Stimulated activated CD8-positive, alpha-beta memory T cell treated with anti-CD3 and anti-CD28 coated beads, Interleukin-12 subunit alpha, Interleukin-12 subunit beta, amount 100 ng/mL, for 4 hours (primary cell): ENCODE data around the gene MLPH.
"Not testable (repeated sequence)": the region's sequence is repeated elsewhere in the genome, so short reads cannot be mapped to it uniquely, and the experiment has no call there.

ENCODE experiments used
- DNase-seq: peaks from one replicate; pipeline ENCODE4 v3.0.0-alpha.2; 2020; ENCODE audit warnings: low read depth

MLPH gene

GRCh38 chr2:237588044-237588696, 101.1 kb downstream of the MLPH start:
- no peak for DNase-seq

GRCh38 chr2:237590272-237591140, 103.5 kb downstream of the MLPH start, which contains the start of gene RAB17:
Gene RAB17 (minus strand): TSS chr2:237590734. CDS start chr2:237586154, 4,580 bp downstream.
- no peak for DNase-seq

GRCh38 chr2:237591141-237591881, 104.3 kb downstream of the MLPH start:
- no peak for DNase-seq

DNA sequence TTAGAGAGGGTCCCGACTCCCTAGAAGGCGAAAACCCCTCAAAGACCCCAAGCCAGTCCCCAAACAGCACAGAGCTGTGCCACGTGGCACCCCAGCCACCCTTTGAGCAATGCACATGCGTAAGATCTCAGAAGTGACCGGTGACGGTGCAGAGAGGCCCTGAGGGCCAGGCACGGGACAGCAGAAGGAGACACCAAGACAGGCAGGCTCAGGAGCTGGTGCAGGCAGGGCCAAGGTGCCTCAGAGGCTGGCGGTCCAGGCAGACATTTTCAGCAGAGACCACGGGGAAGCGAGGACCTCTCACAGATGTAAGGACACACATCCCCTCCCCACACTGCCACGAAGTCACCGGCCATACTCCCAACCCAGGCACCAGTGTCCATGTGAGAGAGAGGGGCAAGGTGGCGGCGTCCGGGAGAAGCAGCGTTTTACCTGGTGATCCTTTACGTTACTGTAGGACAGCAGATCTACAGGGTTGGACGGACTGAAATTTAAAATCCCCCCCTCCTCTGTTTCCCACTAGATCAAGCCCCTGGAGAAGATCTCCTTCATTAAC, 105.5 kb downstream of the MLPH start:
- no peak for DNase-seq

DNA sequence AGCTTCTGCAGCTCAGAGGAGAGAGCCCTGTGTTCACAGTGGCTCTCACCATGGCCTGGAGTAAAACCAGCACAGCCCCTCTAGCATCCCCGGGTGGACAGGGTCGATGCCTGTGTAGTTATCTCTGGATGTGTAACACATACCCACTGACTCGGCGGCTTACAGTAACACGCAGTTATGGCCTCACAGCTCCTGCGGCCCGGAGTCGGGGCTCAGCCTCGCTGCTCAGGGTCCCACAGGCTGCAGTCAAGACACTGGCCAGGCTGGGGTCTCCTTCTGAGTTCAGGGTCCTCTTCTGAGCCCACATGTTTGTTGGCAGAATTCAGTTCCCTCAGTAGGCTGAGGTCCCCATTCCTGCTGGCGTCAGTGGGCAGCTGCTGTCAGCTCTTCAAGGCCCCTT, 106.0 kb downstream of the MLPH start:
- DNase-seq: no peak

DNA sequence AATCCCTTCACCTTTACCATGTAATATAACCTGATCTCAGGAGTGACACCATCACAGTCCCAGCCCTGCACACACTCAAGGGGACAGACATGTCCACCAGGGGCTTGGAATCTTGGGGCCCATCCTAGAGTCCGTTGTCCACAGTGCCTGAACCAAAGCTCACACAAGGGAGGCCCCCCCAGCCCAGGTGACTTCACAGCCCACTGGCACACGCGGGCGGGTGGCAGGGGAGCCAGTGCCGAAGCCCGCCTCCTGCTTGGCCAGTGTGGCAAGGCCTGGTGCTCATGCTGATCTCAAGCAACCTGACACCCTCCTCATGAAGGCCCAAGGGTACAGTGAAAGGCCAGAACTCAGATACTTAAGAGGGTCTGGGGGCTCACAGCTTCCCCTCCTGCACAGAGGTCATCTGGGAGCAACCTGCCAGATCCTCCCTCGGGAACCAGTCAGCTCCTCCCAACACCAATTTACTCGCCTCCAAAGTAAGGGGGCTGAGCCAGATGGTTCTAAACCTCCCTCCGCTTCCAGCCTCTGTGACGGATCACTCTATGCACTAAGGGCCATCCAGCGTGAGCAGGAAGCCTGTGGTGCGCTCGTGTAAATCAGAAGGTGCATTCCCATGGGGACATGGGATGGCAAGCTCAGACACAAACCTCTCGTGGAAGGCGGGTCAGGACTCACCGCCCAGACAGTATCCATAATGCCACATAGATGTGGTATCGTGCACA, 106.7 kb downstream of the MLPH start:
- DNase-seq: no peak

DNA sequence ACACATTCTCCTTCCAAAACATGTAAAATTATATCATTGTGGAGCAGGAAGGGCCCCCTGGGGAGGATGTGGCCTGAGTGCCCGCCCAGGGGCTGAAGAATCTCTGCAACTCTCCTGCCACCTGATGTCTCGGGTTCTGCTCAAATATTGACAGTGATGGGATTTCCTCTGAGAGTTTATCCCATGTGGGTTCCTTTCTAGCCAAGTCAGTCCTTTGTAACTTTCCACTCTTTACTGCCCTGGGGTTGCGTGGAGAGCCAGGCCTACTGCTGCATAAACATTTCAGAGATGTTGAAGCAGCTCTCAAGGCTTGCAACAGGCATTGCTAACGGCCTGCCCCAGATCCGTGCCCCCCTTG, 107.4 kb downstream of the MLPH start:
- no peak for DNase-seq

DNA sequence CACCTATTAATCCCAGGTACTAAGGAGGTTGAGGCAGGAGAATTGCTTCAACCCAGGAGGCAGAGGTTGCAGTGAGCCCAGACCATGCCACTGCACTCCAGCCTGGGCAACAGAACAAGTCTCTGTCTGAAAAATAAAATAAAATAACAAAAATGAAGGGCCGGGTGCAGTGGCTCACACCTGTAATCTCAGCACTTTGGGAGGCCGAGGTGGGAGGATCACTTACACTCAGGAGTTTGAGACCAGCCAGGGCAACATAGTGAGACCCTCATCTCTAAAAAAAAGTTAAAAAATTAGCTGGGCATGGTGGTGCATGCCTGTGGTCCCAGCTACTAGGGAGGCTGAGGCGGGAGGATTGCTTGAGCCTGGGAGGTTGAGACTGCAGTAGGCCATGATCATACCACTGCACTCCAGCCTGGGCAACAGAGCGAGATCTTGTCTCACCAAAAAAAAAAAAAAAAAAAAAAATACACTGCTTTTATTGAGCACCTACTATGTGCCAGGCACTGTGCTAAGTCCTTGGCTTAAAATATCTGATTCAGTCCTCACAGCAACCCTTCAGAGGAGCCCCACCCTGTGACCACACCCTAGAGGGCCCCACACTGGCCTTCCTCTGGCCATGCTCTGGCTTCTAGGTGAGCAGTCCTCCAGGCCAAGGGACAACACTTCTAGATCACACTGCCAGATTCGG, 108.9 kb downstream of the MLPH start:
- not testable (repeated sequence) for DNase-seq

DNA sequence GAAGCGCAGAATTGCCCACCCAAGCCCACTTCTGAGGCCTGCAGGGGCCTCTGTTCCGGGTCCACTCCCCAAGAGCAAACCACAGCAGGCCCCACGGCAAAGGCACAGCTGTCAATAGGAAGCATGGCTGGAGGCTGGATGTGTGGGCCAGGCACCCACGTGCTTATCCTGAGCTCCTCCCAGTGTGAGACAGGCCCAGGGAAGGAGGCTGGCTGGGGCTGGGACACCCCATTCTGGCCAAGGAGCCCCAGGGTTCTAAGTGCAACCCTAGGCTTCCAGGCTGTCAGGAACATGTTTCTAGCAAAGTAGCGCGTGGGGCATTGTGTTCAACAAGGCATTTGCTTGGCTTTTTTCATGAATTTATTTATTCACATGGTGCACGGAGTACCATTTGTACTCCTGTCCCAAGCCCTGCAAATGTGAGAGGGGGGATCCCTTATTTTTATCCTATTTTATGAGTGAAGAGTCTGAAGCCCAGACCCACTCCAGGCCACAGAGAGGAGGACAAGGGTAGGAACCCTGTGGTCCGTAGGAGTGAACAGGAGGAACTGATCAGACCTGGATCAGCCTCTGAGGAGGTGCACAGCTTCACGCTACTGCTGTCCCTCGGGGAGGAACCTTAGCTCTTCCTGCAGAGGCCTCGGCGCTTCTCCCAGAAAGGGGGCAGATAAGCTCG, 109.6 kb downstream of the MLPH start:
- DNase-seq: no peak

DNA sequence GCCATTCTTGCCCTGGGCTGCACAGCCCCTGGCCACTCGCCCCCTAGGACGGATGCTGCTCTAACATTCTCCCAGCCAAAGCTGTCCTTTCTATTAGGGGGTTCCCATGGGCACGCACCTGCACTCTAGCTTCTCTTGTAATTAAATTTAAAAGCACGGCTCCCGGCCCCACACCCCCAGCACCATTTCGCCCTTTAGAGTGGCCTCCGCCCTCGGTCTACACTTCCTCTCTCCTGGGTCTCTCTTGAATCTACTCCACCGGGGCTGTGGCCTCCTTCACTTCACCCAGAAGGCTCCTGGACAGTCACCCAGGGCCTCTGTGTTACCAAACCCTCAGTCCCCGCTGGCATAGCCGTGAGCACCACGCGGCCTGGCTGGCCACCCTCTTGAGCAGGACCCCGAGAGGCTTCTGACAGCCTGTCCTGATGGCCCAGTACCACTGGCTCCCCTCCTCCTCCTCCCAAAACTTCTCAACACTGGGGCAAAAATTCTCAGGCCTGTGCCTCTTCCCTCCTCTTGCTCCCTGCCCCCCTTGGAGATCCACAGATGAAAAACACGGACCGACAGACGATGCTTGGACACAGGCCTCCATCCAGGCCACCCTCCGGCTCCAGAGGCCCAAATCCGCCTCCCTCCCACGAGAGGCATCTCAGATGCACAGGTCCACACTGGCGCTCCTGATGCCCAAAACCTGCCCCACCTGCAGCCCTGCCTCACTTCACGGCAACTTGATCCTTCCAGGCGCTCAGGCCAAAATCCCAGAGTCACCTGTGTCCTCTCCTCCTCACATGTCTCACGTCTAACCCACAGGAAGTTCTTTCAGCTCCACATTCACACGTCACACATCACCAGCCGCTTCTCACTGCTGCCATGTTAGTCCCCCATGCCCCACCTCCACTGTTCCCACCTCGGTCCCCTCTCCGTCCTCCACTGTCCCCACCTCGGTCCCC, 110.4 kb downstream of the MLPH start:
- DNase-seq: no peak

DNA sequence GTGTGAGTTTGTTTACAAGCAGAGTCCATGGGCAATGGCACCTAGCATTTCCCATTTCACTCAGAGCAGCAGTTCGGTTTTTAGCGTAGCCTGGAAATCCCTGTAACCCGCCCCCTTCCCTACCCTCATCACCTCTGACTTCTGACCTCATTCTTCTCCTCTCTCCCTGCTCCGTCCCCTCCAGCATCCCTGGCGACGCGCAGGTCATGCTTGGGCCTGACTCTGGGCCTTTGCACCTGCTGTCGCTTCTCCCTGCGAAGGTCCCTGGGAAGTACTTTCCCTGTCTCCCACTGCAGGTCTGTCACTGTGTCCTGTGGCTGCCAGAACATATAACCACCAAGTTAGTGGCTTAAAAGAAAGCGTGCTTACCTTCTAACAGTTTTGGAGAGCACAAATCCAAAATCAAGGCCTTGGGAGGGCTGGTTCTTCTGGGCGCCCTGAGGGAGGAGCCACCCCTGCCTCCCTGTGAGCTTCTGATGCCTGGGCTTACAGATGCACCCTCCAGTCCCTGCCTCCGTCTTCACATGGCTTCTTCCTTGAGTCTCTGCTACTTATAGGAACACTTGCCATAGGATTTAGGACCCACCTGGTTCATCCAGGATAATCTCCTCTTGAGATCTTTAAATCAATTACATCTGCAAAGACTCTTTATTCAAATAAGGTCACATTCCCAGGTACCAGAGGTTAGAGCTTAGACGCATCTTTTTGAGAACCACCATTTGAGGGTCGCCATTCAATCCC, 111.6 kb downstream of the MLPH start:
- DNase-seq: no peak

- no peak for DNase-seq
These were observed 112.5 kb downstream of the MLPH start for GRCh38 chr2:237599465-237600110.

- no peak for DNase-seq
These were observed 113.3 kb downstream of the MLPH start for GRCh38 chr2:237600205-237600846.

DNA sequence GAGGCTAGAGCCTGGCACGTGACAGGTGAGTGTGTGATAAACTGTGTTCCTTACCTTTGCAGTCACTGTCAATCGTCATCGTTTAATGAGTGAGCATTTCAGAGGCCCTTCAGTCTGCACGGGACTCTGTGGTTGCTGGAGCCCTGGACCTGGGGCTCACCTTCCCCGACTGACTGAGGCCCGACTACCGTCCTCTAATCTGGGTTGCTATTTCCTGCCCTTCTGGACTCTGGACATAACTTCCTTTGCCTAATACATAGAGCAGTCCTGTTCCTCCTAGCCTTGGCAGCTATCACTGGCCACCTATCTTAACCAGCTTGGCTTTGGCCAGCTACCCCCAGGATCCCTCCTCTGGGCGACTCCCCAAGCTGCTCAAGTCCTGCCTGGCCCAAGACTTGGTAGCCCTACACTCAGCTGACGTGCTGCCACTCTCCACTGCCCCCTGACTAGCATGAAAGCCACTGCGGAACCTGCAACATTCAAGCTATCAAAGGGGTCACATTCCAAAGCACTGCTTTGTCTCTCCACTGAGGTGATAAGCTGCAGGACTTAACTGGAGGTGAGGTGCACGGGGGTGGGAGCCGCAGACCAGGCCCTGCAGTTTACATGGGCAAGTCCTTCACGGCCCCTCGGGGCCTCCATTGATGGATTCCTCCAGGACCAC, 114.5 kb downstream of the MLPH start:
- no peak for DNase-seq

DNA sequence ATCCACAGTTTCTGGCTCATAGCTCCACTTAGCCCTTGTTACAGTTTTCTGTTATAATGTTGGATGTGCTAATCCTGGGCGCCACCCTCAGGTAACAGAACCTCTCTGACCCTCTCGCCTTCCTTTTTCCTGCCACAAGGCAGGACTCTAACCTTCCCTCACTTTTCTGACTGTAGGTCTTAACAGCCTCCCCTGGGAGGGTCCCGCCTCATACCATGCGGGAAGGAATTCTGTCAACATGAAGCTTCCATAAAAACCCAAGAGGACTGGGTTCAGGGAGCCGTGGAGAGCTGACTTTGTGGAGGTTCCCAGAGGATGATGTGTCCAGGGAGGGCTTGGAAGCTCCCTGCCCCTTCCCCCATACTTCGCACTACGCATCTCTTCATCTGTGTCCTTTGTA, 115.4 kb downstream of the MLPH start:
- DNase-seq: no peak

DNA sequence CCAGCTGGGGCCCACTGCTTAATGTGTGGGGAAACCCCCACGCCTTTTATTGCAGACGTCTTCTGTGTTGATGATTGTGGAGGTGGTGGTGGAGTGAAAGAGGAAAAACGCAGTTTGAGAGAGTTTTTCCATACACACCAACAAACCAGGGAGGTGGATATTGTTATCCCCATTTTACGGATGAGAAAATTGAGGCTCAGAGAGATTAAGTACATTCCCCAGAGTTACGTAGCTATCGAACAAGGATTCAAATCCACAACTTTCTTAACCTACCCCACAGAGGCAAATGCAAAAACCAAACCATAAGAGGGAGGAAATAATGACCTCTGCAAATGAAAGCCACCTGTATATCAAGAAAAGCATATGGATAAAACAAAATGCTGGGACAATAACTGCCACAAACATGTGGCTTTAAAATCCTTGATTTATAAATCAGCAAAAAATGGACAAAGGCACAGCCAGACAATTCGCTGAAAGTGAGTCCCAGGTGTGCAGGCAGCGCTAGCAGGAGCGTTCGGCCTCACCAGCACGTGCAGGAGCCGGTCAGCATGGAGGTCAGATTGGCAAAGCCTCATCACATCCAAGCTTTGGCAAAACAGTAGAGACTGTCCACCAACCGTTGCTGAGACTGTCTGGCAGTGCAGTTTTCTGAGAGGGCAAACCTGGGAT, 116.1 kb downstream of the MLPH start:
- no peak for DNase-seq
